Measurements from ENCODE around the gene ZCCHC10.
A peak's percentile ranks its signal among the peaks of the same experiment; 100 is the strongest.

ZCCHC10 gene

GRCh38 chr5:133025804-133026663, at the start of gene ZCCHC10:
Gene ZCCHC10 (minus strand): TSS chr5:133026549. CDS start chr5:133026537, 12 bp downstream.
- peak; percentile 89 for DNase-seq (ENCODE audit: low spot score)
- TF ChIP-seq CTCF (IDR thresholded peaks at IDR 0.05; ENCODE audit: extremely low read depth, missing control alignments): no peak

GRCh38 chr5:133075572-133076536, 49.5 kb upstream of the ZCCHC10 start:
- TF ChIP-seq CTCF (IDR thresholded peaks at IDR 0.05; ENCODE audit: extremely low read depth, missing control alignments): no peak
- DNase-seq (ENCODE audit: low spot score): no peak

GRCh38 chr5:133072021-133072420, 45.7 kb upstream of the ZCCHC10 start:
- DNase-seq (ENCODE audit: low spot score): no peak

GRCh38 chr5:133066045-133066444, 39.7 kb upstream of the ZCCHC10 start:
- TF ChIP-seq CTCF (IDR thresholded peaks at IDR 0.05; ENCODE audit: extremely low read depth, missing control alignments): no peak
- no peak for DNase-seq (ENCODE audit: low spot score)

More at GRCh38 chr5:133072021-133072420, 45.7 kb upstream of the ZCCHC10 start:
- no peak for TF ChIP-seq CTCF (IDR thresholded peaks at IDR 0.05; ENCODE audit: extremely low read depth, missing control alignments)

GRCh38 chr5:133065471-133065870, 39.1 kb upstream of the ZCCHC10 start:
- no peak for TF ChIP-seq CTCF (IDR thresholded peaks at IDR 0.05; ENCODE audit: extremely low read depth, missing control alignments)
- no peak for DNase-seq (ENCODE audit: low spot score)

- no peak for TF ChIP-seq CTCF (IDR thresholded peaks at IDR 0.05; ENCODE audit: extremely low read depth, missing control alignments)
- DNase-seq (ENCODE audit: low spot score): no peak
These were observed 37.6 kb upstream of the ZCCHC10 start for GRCh38 chr5:133063965-133064364.
